GM21515 (cell line): ENCODE results near the gene STPG3.

ENCODE experiments used
- ATAC-seq: cut with Tn5 transposase; IDR thresholded peaks from one replicate; pipeline ENCODE4 v1.9.1; 2021; ENCODE audit not compliant: unreplicated experiment

The STPG3 gene

DNA sequence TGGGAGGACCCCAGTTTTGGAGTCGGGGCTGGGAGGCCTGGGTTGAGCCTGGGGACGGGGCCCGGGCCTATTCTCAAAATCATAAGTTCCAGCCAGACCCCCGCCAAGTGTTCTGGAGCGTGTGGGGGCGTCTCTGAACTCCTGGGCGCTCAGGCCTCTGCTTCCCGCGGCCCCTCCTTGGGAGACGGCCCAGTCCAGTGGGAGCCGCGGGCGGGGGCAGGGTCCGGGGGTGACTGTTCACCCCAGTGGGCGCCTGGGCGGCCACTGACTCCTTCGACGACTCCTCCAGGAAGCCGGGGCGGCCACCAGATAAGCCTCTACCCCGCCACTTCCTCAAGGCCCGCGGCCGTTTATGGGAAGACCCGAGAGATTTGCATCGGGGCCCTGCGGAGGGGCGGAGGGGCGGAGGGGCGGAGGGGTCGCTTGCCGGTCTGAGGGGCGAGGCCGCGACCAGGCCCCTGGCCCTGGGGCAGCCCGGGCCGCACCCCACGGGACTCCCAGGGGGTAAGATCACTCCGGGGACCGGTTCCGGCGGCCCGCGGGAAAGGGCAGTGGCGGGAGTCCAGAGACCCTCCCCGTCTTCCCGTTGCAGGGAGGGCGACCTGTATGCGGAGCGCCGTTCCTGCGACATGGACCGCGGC lies 27.1 kb downstream of the STPG3 start:
- ATAC-seq, result no peak

DNA sequence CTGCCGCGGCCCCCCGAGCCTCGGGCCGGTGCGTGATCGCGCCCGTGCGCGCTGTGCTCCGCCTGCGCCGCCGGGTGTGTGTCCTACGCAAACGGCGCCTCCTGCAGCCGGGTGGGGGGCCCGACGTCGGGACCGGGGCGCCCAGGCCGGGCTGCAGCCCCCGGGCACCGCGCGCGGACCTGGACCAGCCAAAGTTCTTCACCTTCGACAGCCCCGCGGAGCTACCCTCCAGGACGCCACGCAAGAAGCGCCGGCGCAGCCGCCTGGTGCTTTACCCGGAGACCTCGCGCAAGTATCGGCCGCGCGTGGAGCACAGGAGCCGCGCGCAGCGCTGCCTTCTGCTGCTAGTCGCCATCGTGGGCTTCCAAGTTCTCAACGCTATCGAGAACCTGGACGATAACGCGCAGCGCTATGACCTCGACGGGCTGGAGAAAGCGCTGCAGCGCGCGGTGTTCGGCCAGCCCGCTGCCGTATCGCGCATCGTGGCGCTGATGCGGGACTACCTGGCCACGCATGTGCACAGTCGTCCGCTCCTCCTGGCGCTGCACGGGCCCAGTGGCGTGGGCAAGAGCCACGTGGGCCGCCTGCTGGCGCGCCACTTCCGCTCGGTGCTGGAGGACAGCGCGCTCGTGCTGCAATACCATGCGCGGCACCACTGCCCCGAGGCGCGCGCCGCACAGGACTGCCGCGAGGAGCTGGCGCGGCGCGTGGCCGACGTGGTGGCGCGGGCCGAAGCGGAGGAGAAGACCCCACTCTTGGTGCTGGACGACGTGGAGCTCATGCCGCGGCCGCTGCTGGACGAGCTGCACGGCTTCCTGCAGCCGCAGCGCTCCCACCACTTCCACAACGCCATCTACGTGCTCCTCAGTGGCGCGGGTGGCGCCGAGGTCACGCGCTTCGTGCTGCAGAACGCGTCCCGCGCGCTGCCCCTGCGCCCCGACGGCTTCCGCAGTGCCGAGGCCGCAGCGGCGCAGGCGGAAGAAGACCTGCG lies 27.9 kb downstream of the STPG3 start:
- ATAC-seq, result no peak

DNA sequence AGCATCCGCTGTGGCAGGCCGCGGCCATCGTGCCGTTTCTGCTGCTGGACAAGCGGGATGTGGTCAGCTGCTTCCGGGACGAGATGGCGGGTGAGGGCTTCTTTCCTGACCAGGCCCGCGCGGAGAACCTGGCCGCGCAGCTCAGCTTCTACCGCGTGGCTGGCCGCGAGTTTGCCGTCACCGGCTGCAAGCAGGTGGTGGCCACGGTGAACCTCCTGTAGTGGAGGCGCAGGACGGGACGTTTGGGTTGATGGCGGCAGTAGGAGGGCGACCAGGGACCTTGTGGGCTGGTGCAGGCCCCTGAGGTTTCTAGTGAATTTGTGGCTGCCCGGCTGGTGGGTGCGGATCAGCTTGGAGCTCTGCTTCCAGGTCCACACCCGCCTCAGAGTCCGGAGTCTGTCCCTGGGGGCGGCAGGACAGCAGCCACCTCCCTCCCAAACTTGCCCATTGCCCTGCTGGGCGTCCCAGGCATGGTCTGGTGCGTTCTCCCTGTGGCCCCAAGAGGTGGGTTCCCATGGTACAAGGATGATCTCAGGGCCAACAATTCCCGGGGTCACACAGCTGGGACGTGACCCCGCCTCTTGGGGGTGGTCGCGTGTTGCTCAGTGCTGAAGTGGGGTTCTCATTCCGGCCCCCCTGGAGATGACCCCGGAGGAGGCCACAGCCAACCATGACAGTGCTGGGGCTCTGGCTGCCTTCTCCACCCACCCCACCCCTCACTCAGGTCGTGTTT lies 28.8 kb downstream of the STPG3 start:
- no peak for ATAC-seq

DNA sequence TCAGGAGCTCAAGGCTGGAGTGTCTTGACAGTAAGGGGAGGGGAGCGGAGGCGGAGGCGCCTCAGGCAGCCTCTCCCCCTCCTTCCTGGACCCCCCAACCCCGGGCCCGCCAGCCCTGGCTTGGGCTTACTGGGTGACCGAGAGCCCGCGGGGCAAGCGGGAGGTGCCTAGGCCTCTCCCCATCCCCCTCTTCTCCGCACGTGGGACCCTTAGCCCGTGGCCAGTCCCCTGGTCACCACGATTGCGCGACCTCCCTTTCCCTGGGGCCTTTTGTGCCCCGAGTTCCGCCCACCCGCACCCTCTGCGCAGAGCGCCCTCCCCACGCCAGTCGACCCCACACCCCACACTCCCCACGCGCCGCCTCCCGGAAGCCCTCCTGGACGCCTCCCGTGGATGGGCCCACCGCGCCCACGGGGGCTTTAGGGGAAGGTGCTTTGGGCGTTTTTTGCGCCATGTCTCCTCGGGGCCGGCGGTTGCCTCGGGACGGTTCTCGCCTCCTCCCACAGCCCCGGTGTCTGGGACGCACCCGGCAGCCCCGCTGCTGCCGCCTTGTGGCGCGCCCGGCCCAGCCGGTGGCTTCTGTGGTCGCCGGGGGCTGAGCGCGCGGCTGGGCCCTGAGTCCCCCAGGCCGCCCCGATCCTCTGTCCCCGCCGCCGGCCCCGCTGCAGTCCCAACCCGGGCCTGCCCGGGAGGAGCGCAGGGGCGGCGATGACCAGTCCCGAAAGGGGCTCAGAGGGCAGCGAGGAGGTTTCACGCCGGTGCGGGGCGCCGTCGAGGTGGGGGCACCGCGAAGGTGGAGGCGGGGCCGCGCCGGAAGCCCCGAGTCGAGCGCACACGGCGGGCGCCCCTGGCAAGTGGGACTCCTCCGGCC lies 29.6 kb downstream of the STPG3 start:
- no peak for ATAC-seq

GRCh38 chr9:137281345-137282116 lies 30.4 kb downstream of the STPG3 start:
- ATAC-seq, result no peak

- no peak for ATAC-seq
These were observed 35.9 kb downstream of the STPG3 start for GRCh38 chr9:137286975-137287383.

GRCh38 chr9:137293094-137293481 lies 42.0 kb downstream of the STPG3 start:
- no peak for ATAC-seq

GRCh38 chr9:137293482-137294090 lies 42.5 kb downstream of the STPG3 start:
- ATAC-seq, result no peak

DNA sequence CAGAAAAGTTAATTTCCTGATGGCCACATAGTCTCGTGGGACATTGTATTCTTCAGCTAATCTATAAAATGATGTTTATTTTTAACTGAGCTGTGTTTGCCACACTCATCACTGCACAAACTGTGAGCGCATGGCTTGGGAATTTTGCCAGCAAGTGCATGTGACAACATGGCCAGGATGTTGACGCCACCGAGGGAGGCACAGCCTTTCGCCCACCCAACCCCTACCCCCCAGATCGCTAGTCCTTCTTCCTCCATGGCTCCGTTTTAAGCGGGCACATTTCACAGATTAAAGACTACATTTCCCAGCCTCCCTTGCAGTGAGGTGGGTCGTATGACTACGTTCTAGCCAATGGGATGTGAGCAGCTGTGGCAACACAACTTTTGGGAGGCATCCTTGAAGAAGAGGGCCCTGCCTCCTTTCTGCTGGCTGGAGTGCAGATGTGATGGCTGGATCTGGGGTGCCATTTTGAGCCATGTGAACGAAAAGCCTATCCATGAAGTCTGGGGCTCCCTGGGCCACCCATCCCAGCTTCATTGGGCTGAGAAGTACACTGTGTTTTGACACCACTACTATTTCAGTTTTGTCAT lies 43.1 kb downstream of the STPG3 start:
- ATAC-seq, result no peak

GRCh38 chr9:137294681-137295237 lies 43.7 kb downstream of the STPG3 start:
- no peak for ATAC-seq

- ATAC-seq, result peak; percentile 59
These were observed 44.2 kb downstream of the STPG3 start for GRCh38 chr9:137295238-137295811.

- ATAC-seq, result no peak
These were observed 45.0 kb downstream of the STPG3 start for GRCh38 chr9:137295849-137296669.

- ATAC-seq, result no peak
These were observed 45.9 kb downstream of the STPG3 start for GRCh38 chr9:137296670-137297664.

GRCh38 chr9:137297966-137298365 lies 46.9 kb downstream of the STPG3 start:
- no peak for ATAC-seq

DNA sequence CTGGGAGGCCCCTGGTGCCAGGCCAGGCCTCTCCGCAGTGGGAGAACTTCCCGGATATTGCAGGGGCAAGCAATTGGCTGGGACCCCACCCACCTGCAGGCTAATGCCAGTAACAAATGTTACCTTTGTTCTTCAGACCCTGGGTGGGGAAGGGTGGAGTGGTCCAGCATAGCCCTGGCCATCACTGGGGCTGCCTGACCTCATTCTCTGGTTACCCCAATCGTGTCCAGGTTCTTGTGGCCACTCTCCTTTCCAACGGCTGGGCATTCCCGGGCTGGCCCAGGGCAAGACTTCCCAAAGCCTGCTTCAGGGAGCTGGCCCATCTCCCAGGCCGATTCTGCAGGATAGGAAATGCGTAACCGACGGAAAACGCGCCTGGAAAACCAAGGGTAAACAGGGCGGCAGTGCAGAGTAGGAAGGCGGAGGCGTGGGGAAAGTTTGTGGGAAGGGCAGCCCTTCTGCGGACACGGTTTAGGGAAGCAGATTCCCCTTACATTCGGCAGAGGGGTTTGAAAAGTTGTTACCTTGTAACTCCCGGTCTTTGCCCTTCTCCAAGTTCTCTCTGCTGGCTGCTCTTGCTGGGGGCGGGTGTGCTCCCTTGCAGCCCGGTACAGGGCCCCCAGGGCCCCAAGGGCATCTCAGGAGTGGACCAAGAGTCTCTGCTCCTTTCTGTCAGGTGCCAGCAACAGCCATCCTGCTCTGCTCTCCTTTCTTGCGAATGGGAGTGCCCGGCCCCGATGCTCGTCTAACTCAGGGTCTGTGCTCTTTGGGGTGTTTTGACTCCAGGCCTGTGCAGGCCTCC lies 47.5 kb downstream of the STPG3 start:
- ATAC-seq, result no peak

GRCh38 chr9:137299203-137299565 lies 48.1 kb downstream of the STPG3 start:
- no peak for ATAC-seq
